ENCODE results near the gene RASGEF1B. TPM values are rescaled to one million over a fixed set of nuclear protein-coding genes. Genes with fewer than 3 reads are reported as not detected.

The RASGEF1B gene
- total RNA-seq, 2 experiments from 2014 or later: 6.5 to 6.7 TPM

- H3K4me3 Mint-ChIP-seq: no peak overlapping the region
- H3K36me3 Mint-ChIP-seq (ENCODE audit: low read depth): no peaks in the 10 kb centered on the region
- no peaks in the 10 kb centered on the region for H3K9me3 Mint-ChIP-seq
- H3K4me1 Mint-ChIP-seq (ENCODE audit: low read depth): peaks cover 39% of the 10 kb centered on the region
- intact Hi-C loops (cut with micrococcal nuclease): loop anchor here (5.0 kb wide), 1 partner anchor 145 kb away; no protein-coding TSS in a partner anchor
- no peak for DNase-seq
- CTCF ChIA-PET: interaction anchor here (1.1 kb wide), 1 partner anchor 10 kb away, joined by 3 read pairs; no protein-coding TSS in a partner anchor
- H3K27me3 Mint-ChIP-seq (ENCODE audit: low read depth): no peaks in the 10 kb centered on the region
- H3K27ac Mint-ChIP-seq: no peak overlapping the region
These were observed 35.8 kb upstream of the RASGEF1B start for GRCh38 chr4:81507530-81507929.

- Mint-ChIP-seq H3K4me1 (ENCODE audit: low read depth) (peaks cover 39% of the 10 kb centered on the region), H3K36me3 (ENCODE audit: low read depth) (no peaks in the 10 kb centered on the region), H3K4me3 (no peak overlapping the region), H3K27ac (no peak overlapping the region), H3K9me3 (no peaks in the 10 kb centered on the region), H3K27me3 (ENCODE audit: low read depth) (no peaks in the 10 kb centered on the region)
- CTCF ChIA-PET: interaction anchor here (1.1 kb wide), 2 partner anchors 9 to 11 kb away, joined by 3 read pairs; no protein-coding TSS in a partner anchor
- peak; percentile 13 for DNase-seq
- intact Hi-C loops (cut with micrococcal nuclease): loop anchor here (5.0 kb wide), 1 partner anchor 146 kb away; no protein-coding TSS in a partner anchor
These were observed 35.0 kb upstream of the RASGEF1B start for GRCh38 chr4:81506731-81507130.

GRCh38 chr4:81505726-81506125, 34.0 kb upstream of the RASGEF1B start:
- intact Hi-C loops (cut with micrococcal nuclease): loop anchor here (1.0 to 5.0 kb wide), 7 partner anchors 10 to 323 kb away; no protein-coding TSS in a partner anchor
- Mint-ChIP-seq H3K4me1 (ENCODE audit: low read depth) (peaks cover 42% of the 10 kb centered on the region), H3K27me3 (ENCODE audit: low read depth) (no peaks in the 10 kb centered on the region), H3K9me3 (no peaks in the 10 kb centered on the region), H3K36me3 (ENCODE audit: low read depth) (no peaks in the 10 kb centered on the region), H3K27ac (no peak overlapping the region), H3K4me3 (no peak overlapping the region)
- no peak for DNase-seq
- CTCF ChIA-PET: interaction anchor here (0.6 to 1.0 kb wide), 4 partner anchors 13 to 40 kb away, joined by 3 to 6 read pairs (median 3); no protein-coding TSS in a partner anchor

GRCh38 chr4:81505004-81505598, 33.4 kb upstream of the RASGEF1B start:
- intact Hi-C loops (cut with micrococcal nuclease): loop anchor here (1.0 to 5.0 kb wide), 7 partner anchors 10 to 324 kb away; no protein-coding TSS in a partner anchor
- Mint-ChIP-seq H3K27me3 (ENCODE audit: low read depth) (no peaks in the 10 kb centered on the region), H3K9me3 (no peaks in the 10 kb centered on the region), H3K4me1 (ENCODE audit: low read depth) (peaks cover 42% of the 10 kb centered on the region), H3K27ac (peak overlapping the region; percentile 37), H3K36me3 (ENCODE audit: low read depth) (no peaks in the 10 kb centered on the region), H3K4me3 (peak overlapping the region; percentile 25)
- CTCF ChIA-PET: interaction anchor here (0.6 to 1.0 kb wide), 5 partner anchors 12 to 135 kb away, joined by 3 to 6 read pairs (median 3); no protein-coding TSS in a partner anchor
- peak; percentile 86 for DNase-seq

- H3K27ac Mint-ChIP-seq: no peak overlapping the region
- no peaks in the 10 kb centered on the region for H3K9me3 Mint-ChIP-seq
- peaks cover 47% of the 10 kb centered on the region for H3K4me1 Mint-ChIP-seq (ENCODE audit: low read depth)
- no peaks in the 10 kb centered on the region for H3K36me3 Mint-ChIP-seq (ENCODE audit: low read depth)
- no peak overlapping the region for H3K4me3 Mint-ChIP-seq
- intact Hi-C loops (cut with micrococcal nuclease): loop anchor here (1.0 to 5.0 kb wide), 7 partner anchors 9 to 324 kb away; no protein-coding TSS in a partner anchor
- no peaks in the 10 kb centered on the region for H3K27me3 Mint-ChIP-seq (ENCODE audit: low read depth)
- peak; percentile 13 for DNase-seq
- CTCF ChIA-PET: interaction anchor here (0.7 to 1.0 kb wide), 2 partner anchors 11 to 37 kb away, joined by 3 to 6 read pairs; no protein-coding TSS in a partner anchor
These were observed 32.7 kb upstream of the RASGEF1B start for GRCh38 chr4:81504112-81505003.

GRCh38 chr4:81503586-81503985, 31.9 kb upstream of the RASGEF1B start:
- intact Hi-C loops (cut with micrococcal nuclease): no loop called here
- CTCF ChIA-PET: interaction anchor here (0.7 kb wide), 1 partner anchor 11 kb away, joined by 3 read pairs; no protein-coding TSS in a partner anchor

GRCh38 chr4:81502564-81502963, 30.9 kb upstream of the RASGEF1B start:
- no peak overlapping the region for H3K4me3 Mint-ChIP-seq
- H3K4me1 Mint-ChIP-seq (ENCODE audit: low read depth): peaks cover 35% of the 10 kb centered on the region
- CTCF ChIA-PET: interaction anchor here (0.6 kb wide), 1 partner anchor 29 kb away, joined by 3 read pairs; no protein-coding TSS in a partner anchor
- H3K36me3 Mint-ChIP-seq (ENCODE audit: low read depth): no peaks in the 10 kb centered on the region
- no peaks in the 10 kb centered on the region for H3K27me3 Mint-ChIP-seq (ENCODE audit: low read depth)
- intact Hi-C loops (cut with micrococcal nuclease): no loop called here
- no peaks in the 10 kb centered on the region for H3K9me3 Mint-ChIP-seq
- DNase-seq: no peak
- no peak overlapping the region for H3K27ac Mint-ChIP-seq

More at GRCh38 chr4:81503586-81503985, 31.9 kb upstream of the RASGEF1B start:
- Mint-ChIP-seq H3K27me3 (ENCODE audit: low read depth) (no peaks in the 10 kb centered on the region), H3K9me3 (no peaks in the 10 kb centered on the region), H3K36me3 (ENCODE audit: low read depth) (no peaks in the 10 kb centered on the region), H3K4me1 (ENCODE audit: low read depth) (peaks cover 39% of the 10 kb centered on the region), H3K4me3 (no peak overlapping the region), H3K27ac (no peak overlapping the region)
- DNase-seq: no peak

GRCh38 chr4:81499840-81500239, 28.1 kb upstream of the RASGEF1B start:
- CTCF ChIA-PET: interaction anchor here (0.7 to 1.2 kb wide), 3 partner anchors 24 to 33 kb away, joined by 3 to 6 read pairs (median 5); no protein-coding TSS in a partner anchor
- no peak overlapping the region for H3K27ac Mint-ChIP-seq
- H3K4me3 Mint-ChIP-seq: no peak overlapping the region
- H3K36me3 Mint-ChIP-seq (ENCODE audit: low read depth): peaks cover 2% of the 10 kb centered on the region
- no peaks in the 10 kb centered on the region for H3K27me3 Mint-ChIP-seq (ENCODE audit: low read depth)
- H3K9me3 Mint-ChIP-seq: peaks cover 5% of the 10 kb centered on the region
- peaks cover 27% of the 10 kb centered on the region for H3K4me1 Mint-ChIP-seq (ENCODE audit: low read depth)
- intact Hi-C loops (cut with micrococcal nuclease): loop anchor here (10.0 kb wide), 2 partner anchors 1405 to 1855 kb away; partner anchors contain the start of gene THAP9
- DNase-seq: no peak

GRCh38 chr4:81498551-81499099, 26.9 kb upstream of the RASGEF1B start:
- peaks cover 2% of the 10 kb centered on the region for H3K36me3 Mint-ChIP-seq (ENCODE audit: low read depth)
- peaks cover 27% of the 10 kb centered on the region for H3K4me1 Mint-ChIP-seq (ENCODE audit: low read depth)
- no peak for DNase-seq
- intact Hi-C loops (cut with micrococcal nuclease): loop anchor here (10.0 kb wide), 2 partner anchors 1406 to 1856 kb away; partner anchors contain the start of gene THAP9
- no peaks in the 10 kb centered on the region for H3K27me3 Mint-ChIP-seq (ENCODE audit: low read depth)
- H3K9me3 Mint-ChIP-seq: peaks cover 6% of the 10 kb centered on the region
- H3K27ac Mint-ChIP-seq: no peak overlapping the region
- CTCF ChIA-PET: interaction anchor here (1.2 kb wide), 1 partner anchor 28 kb away, joined by 5 read pairs; no protein-coding TSS in a partner anchor
- no peak overlapping the region for H3K4me3 Mint-ChIP-seq

- CTCF ChIA-PET: interaction anchor here (0.6 to 1.5 kb wide), 2 partner anchors 9 to 227 kb away, joined by 3 read pairs; no protein-coding TSS in a partner anchor
- no peak for DNase-seq
- Mint-ChIP-seq H3K4me3 (no peak overlapping the region), H3K9me3 (peaks cover 6% of the 10 kb centered on the region), H3K36me3 (ENCODE audit: low read depth) (peaks cover 2% of the 10 kb centered on the region), H3K27ac (no peak overlapping the region), H3K4me1 (ENCODE audit: low read depth) (peaks cover 30% of the 10 kb centered on the region), H3K27me3 (ENCODE audit: low read depth) (no peaks in the 10 kb centered on the region)
- intact Hi-C loops (cut with micrococcal nuclease): loop anchor here (10.0 kb wide), 2 partner anchors 1407 to 1857 kb away; partner anchors contain the start of gene THAP9
These were observed 26.3 kb upstream of the RASGEF1B start for GRCh38 chr4:81498046-81498445.

GRCh38 chr4:81495345-81495744, 23.6 kb upstream of the RASGEF1B start:
- intact Hi-C loops (cut with micrococcal nuclease): loop anchor here (1.0 to 10.0 kb wide), 3 partner anchors 10 to 1859 kb away; partner anchors contain the start of gene THAP9
- Mint-ChIP-seq H3K36me3 (ENCODE audit: low read depth) (peaks cover 9% of the 10 kb centered on the region), H3K9me3 (peaks cover 18% of the 10 kb centered on the region), H3K4me1 (ENCODE audit: low read depth) (peaks cover 47% of the 10 kb centered on the region), H3K4me3 (no peak overlapping the region), H3K27me3 (ENCODE audit: low read depth) (no peaks in the 10 kb centered on the region), H3K27ac (peak overlapping the region; percentile 1)
- DNase-seq: no peak
- CTCF ChIA-PET: no interaction called here
